CD14-positive monocyte (primary cell): ENCODE measurements around the gene FAM184A. TPM values are rescaled to one million over a fixed set of nuclear protein-coding genes. Genes with fewer than 3 reads are reported as not detected.

Source experiments
- DNase-seq, 3 donors: peaks; one replicate each; pipeline ENCODE4 v3.0.0-alpha.2; 2011 to 2022
- H2AFZ ChIP-seq: 2 replicates; pipeline ENCODE4 v1.6.0; 2012; ENCODE audit warnings: mild to moderate bottlenecking, low read depth, low read length, inconsistent platforms; ENCODE audit not compliant: insufficient read depth, poor library complexity, severe bottlenecking
- H3K27ac ChIP-seq, 2 donors: 1 replicate in 1 of 2; 2 replicates in 1 of 2; pipeline ENCODE4 v1.5.1; 2012 to 2013; ENCODE audit warnings: low read length in 2 of 2, control low read depth in 1 of 2, inconsistent platforms in 1 of 2, low read depth in 1 of 2, mild to moderate bottlenecking in 1 of 2
- H3K27me3 ChIP-seq, 2 donors: one replicate each; pipeline versions ENCODE4 v1.6.0 to v1.6.1; 2011 to 2013; ENCODE audit warnings: low read length in 2 of 2; ENCODE audit not compliant: control insufficient read depth in 2 of 2, insufficient read depth in 2 of 2
- H3K36me3 ChIP-seq, 2 donors: replicated peaks in 1 of 2; 1 replicate in 1 of 2; 2 replicates in 1 of 2; pipeline versions ENCODE4 v1.5.1 to v1.6.1; 2012 to 2013; ENCODE audit warnings: low read length in 2 of 2, control low read depth in 1 of 2, inconsistent platforms in 1 of 2, mild to moderate bottlenecking in 1 of 2; ENCODE audit not compliant: insufficient read depth in 2 of 2, control insufficient read depth in 1 of 2
- H3K4me1 ChIP-seq, 2 donors: 1 replicate in 1 of 2; 2 replicates in 1 of 2; pipeline versions ENCODE4 v1.5.1 to v1.6.1; 2012 to 2013; ENCODE audit warnings: low read length in 2 of 2, control low read depth in 1 of 2, inconsistent platforms in 1 of 2, mild to moderate bottlenecking in 1 of 2, moderate library complexity in 1 of 2; ENCODE audit not compliant: insufficient read depth in 2 of 2, control insufficient read depth in 1 of 2
- H3K4me2 ChIP-seq: replicated peaks from 2 replicates; pipeline ENCODE3; 2012; ENCODE audit warnings: low read length, moderate library complexity, mild to moderate bottlenecking; ENCODE audit not compliant: poor library complexity, severe bottlenecking; ENCODE audit errors: extremely low read depth
- H3K4me3 ChIP-seq, 3 experiments: fragments of 200-600 bp in 1 of 3; sonication (generic) in 1 of 3; replicated peaks in 1 of 3; 1 replicate in 2 of 3; 2 replicates in 1 of 3; pipeline ENCODE4 v1.5.1; 2011 to 2013; ENCODE audit warnings: low read length in 3 of 3, mild to moderate bottlenecking in 3 of 3, control low read depth in 2 of 3, low read depth in 2 of 3, inconsistent platforms in 1 of 3, moderate library complexity in 1 of 3
- H3K79me2 ChIP-seq: 2 replicates; pipeline ENCODE4 v1.6.0; 2012; ENCODE audit warnings: mild to moderate bottlenecking, control low read depth, inconsistent platforms, low read length, moderate library complexity; ENCODE audit not compliant: insufficient read depth
- H3K9ac ChIP-seq: 2 replicates; pipeline ENCODE4 v1.6.0; 2017; ENCODE audit warnings: low read length, mild to moderate bottlenecking; ENCODE audit not compliant: insufficient read depth, poor library complexity, severe bottlenecking
- H3K9me3 ChIP-seq, 2 donors: replicated peaks in 1 of 2; 1 replicate in 1 of 2; 2 replicates in 1 of 2; pipeline versions ENCODE4 v1.5.1 to v1.6.1; 2012 to 2013; ENCODE audit warnings: low read length in 2 of 2, control low read depth in 1 of 2; ENCODE audit not compliant: control insufficient read depth in 1 of 2, insufficient read depth in 1 of 2
- H4K20me1 ChIP-seq: 2 replicates; pipeline ENCODE4 v1.6.0; 2012; ENCODE audit warnings: mild to moderate bottlenecking, low read length, control low read depth, moderate library complexity; ENCODE audit not compliant: insufficient read depth
- H3K27ac Mint-ChIP-seq, 7 donors: one replicate each; pipeline ENCODE4 v1.8.0; 2020; ENCODE audit warnings: mild to moderate bottlenecking in 7 of 7, mixed read lengths in 7 of 7, moderate library complexity in 6 of 7, inconsistent platforms in 2 of 7
- H3K27me3 Mint-ChIP-seq, 3 donors: one replicate each; pipeline ENCODE4 v1.8.0; 2021 to 2022; ENCODE audit warnings: low read depth in 3 of 3, mild to moderate bottlenecking in 3 of 3, mixed read lengths in 3 of 3, moderate library complexity in 3 of 3, inconsistent platforms in 1 of 3
- H3K36me3 Mint-ChIP-seq, 2 donors: one replicate each; pipeline ENCODE4 v1.8.0; 2020; ENCODE audit warnings: mixed read lengths in 2 of 2, inconsistent platforms in 1 of 2, mild to moderate bottlenecking in 1 of 2
- H3K4me1 Mint-ChIP-seq: one replicate; pipeline ENCODE4 v1.8.0; 2020; ENCODE audit warnings: mild to moderate bottlenecking, mixed read lengths
- H3K4me3 Mint-ChIP-seq, 2 donors: one replicate each; pipeline ENCODE4 v1.8.0; 2020; ENCODE audit warnings: mild to moderate bottlenecking in 2 of 2, mixed read lengths in 2 of 2, moderate library complexity in 1 of 2
- H3K9me3 Mint-ChIP-seq, 7 donors: one replicate each; pipeline ENCODE4 v1.8.0; 2020 to 2022; ENCODE audit warnings: mixed read lengths in 7 of 7, mild to moderate bottlenecking in 6 of 7, moderate library complexity in 6 of 7, inconsistent platforms in 2 of 7
- CTCF ChIP-seq: fragments of 200-600 bp; IDR thresholded peaks from one replicate; pipeline ENCODE4 v1.8.0; 2022; ENCODE audit warnings: antibody characterized with exemption, mild to moderate bottlenecking
- WGBS: methylation state at CpG from one replicate; pipeline ENCODE4 v1.1.5; 2013; ENCODE audit warnings: missing lambda C conversion rate; ENCODE audit not compliant: insufficient coverage; 5-methylcytosine and 5-hydroxymethylcytosine counted together
- intact Hi-C, 2 donors: fragments of 100-400 bp; cut with micrococcal nuclease; formaldehyde crosslinking; loops; one replicate each; pipeline versions ENCODE4 v1.15.0 to v1.15.1; 2023
- polyA plus RNA-seq, 3 donors: library from polyadenylated mRNA; depleted of rRNA in 1 of 3; unstranded in 2 of 3; stranded (reverse) in 1 of 3; fragments of 300-500 nt in 2 of 3; fragments of >200 nt in 1 of 3; fragmentation: Illumina TruSeq in 2 of 3; gene quantifications; 1 replicate in 2 of 3; 2 replicates in 1 of 3; pipeline ENCODE4 v1.2.3, GENCODE V29; 2012 to 2021

The FAM184A gene
- polyA plus RNA-seq, 3 donors = not detected

- no peaks in the 10 kb centered on the region for H3K27me3 Mint-ChIP-seq
- no peak overlapping the region for H3K4me3 ChIP-seq
- H3K27ac Mint-ChIP-seq = peak overlapping the region in 1 of 7 donors; percentile 22
- WGBS = 100% methylated on average over 4 of the region's 5 CpGs
- H3K9ac ChIP-seq = no peak overlapping the region
- peaks cover 5% of the 10 kb centered on the region for H4K20me1 ChIP-seq
- no peak overlapping the region for H2AFZ ChIP-seq
- no peaks in the 10 kb centered on the region for H3K4me1 Mint-ChIP-seq
- no peak for DNase-seq
- intact Hi-C loops = no loop called here
- H3K9me3 Mint-ChIP-seq = no peaks in the 10 kb centered on the region
- no peak overlapping the region for H3K4me2 ChIP-seq
- H3K4me1 ChIP-seq = no peaks in the 10 kb centered on the region
- no peak overlapping the region for H3K27ac ChIP-seq
- H3K4me3 Mint-ChIP-seq = no peak overlapping the region
- no peaks in the 10 kb centered on the region for H3K79me2 ChIP-seq
- H3K27me3 ChIP-seq = no peaks in the 10 kb centered on the region
- peaks cover 79 to 89% of the 10 kb centered on the region in 2 donors for H3K36me3 Mint-ChIP-seq
- H3K9me3 ChIP-seq = no peaks in the 10 kb centered on the region
- H3K36me3 ChIP-seq = peaks cover 81 to 95% of the 10 kb centered on the region in 2 donors
- TF ChIP-seq CTCF = no peak
Measured at GRCh38 chr6:118917546-118918328, 160.7 kb downstream of the FAM184A start.

DNA sequence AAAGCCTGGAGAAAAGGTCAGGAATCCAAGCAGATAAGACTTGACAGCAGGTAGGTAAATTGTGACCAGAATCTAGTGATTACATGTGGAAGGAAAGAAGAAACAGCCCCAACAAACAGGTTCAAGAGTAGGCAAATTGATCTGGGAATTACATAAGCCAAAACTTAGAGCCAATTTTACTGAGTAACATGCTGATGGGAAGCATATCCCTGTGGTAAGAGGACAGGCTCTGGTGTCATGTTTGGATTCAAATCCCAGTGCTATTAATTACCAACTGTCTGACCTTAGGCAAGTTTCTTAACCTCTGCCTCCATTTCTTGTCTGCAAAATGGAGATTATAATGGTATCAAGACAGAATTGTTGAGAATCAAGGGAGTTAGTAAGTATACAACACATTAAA lies 163.9 kb downstream of the FAM184A start:
- H3K4me3 ChIP-seq = no peak overlapping the region
- no peaks in the 10 kb centered on the region for H3K79me2 ChIP-seq
- Mint-ChIP-seq H3K9me3 (no peaks in the 10 kb centered on the region), H3K27me3 (no peaks in the 10 kb centered on the region), H3K4me1 (no peaks in the 10 kb centered on the region), H3K4me3 (no peak overlapping the region), H3K27ac (peak overlapping the region in 5 of 7 donors; percentile 12 to 56 (median 22)), H3K36me3 (peaks cover 67 to 84% of the 10 kb centered on the region in 2 donors)
- TF ChIP-seq CTCF = no peak
- H3K4me1 ChIP-seq = no peaks in the 10 kb centered on the region
- H3K9me3 ChIP-seq = no peaks in the 10 kb centered on the region
- no peak overlapping the region for H2AFZ ChIP-seq
- intact Hi-C loops = no loop called here
- no peak for DNase-seq
- H3K9ac ChIP-seq = no peak overlapping the region
- peak overlapping the region in 1 of 2 donors; percentile 22 for H3K27ac ChIP-seq
- H3K36me3 ChIP-seq = peaks cover 82 to 95% of the 10 kb centered on the region in 2 donors
- peaks cover 5% of the 10 kb centered on the region for H4K20me1 ChIP-seq
- no peak overlapping the region for H3K4me2 ChIP-seq
- H3K27me3 ChIP-seq = no peaks in the 10 kb centered on the region
